GM21526 (cell line): Measurements from ENCODE around the gene ACKR2.

ENCODE experiments used
- ATAC-seq: cut with Tn5 transposase; IDR thresholded peaks from one replicate; pipeline ENCODE4 v1.9.1; 2021; ENCODE audit warnings: moderate library complexity; ENCODE audit not compliant: unreplicated experiment, low FRiP score

ACKR2 gene

DNA sequence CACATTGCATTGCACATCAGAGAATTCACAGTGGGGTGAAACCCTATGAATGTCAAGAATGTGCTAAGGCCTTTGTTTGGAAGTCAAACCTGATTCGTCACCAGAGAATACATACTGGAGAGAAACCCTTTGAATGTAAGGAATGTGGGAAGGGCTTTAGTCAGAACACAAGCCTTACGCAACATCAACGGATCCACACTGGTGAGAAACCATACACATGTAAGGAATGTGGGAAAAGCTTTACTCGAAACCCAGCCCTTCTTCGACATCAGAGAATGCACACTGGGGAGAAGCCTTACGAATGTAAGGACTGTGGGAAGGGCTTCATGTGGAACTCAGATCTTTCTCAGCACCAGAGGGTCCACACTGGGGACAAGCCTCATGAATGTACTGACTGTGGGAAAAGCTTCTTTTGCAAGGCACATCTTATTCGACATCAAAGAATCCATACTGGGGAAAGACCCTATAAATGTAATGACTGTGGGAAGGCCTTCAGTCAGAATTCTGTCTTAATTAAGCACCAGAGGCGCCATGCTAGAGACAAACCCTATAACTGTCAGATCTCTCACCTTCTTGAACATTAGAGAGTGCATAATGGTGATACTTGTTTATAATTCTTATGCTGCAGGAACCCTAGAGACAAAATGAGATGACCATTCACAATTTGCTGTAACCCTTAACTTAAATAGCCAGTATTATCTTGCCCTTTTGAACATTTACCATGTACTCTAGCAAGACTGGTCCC lies 105.7 kb downstream of the ACKR2 start:
- no peak for ATAC-seq
